ENCODE data around the gene CD99. TPM values are rescaled to one million over a fixed set of nuclear protein-coding genes. Genes with fewer than 3 reads are reported as not detected.

The CD99 gene
- total RNA-seq, 1 experiment from 2014 or later: 1,443 TPM

- no peaks in the 10 kb centered on the region for H3K36me3 ChIP-seq (ENCODE audit: insufficient read depth, low read length, poor library complexity, severe bottlenecking)
- intact Hi-C loops (cut with micrococcal nuclease; ENCODE audit: unreplicated experiment): no loop called here
- no peak for DNase-seq (ENCODE audit: low spot score)
- H3K4me1 ChIP-seq (ENCODE audit: insufficient read depth, low read length, poor library complexity, severe bottlenecking): peaks cover 8% of the 10 kb centered on the region
- H3K27me3 ChIP-seq (replicated peaks; ENCODE audit: insufficient read depth, low read depth, low read length, poor library complexity): no peaks in the 10 kb centered on the region
- TF ChIP-seq CTCF (conservative IDR thresholded peaks at IDR 0.05; ENCODE audit: low read depth, low read length): no peak
- no peak for TF ChIP-seq EZH2 (IDR thresholded peaks at IDR 0.05; ENCODE audit: borderline replicate concordance, low read depth, low read length, poor library complexity, severe bottlenecking)
- H3K27ac ChIP-seq (ENCODE audit: low read depth, low read length, poor library complexity, severe bottlenecking): no peak overlapping the region
- POLR2A ChIA-PET (ENCODE audit: low non-redundant PET): no interaction called here
- H3K9me3 ChIP-seq (ENCODE audit: low read depth, low read length, poor library complexity, severe bottlenecking): no peaks in the 10 kb centered on the region
- CTCF ChIA-PET: no interaction called here
- no peak overlapping the region for H3K4me3 ChIP-seq (ENCODE audit: low read depth, low read length, poor library complexity, severe bottlenecking)
- no TSS peak for BruUV-seq (replicated peaks)
Observed at GRCh38 chrX:2781226-2781571, 90.1 kb downstream of the CD99 start.

GRCh38 chrX:2781698-2782097, 90.6 kb downstream of the CD99 start:
- no peak overlapping the region for H3K27ac ChIP-seq (ENCODE audit: low read depth, low read length, poor library complexity, severe bottlenecking)
- ChIA-PET CTCF (no interaction called here), POLR2A (ENCODE audit: low non-redundant PET) (no interaction called here)
- no peak for DNase-seq (ENCODE audit: low spot score)
- no peak overlapping the region for H3K4me3 ChIP-seq (ENCODE audit: low read depth, low read length, poor library complexity, severe bottlenecking)
- BruUV-seq (replicated peaks): no TSS peak
- H3K27me3 ChIP-seq (replicated peaks; ENCODE audit: insufficient read depth, low read depth, low read length, poor library complexity): no peaks in the 10 kb centered on the region
- H3K4me1 ChIP-seq (ENCODE audit: insufficient read depth, low read length, poor library complexity, severe bottlenecking): peaks cover 8% of the 10 kb centered on the region
- intact Hi-C loops (cut with micrococcal nuclease; ENCODE audit: unreplicated experiment): no loop called here
- H3K36me3 ChIP-seq (ENCODE audit: insufficient read depth, low read length, poor library complexity, severe bottlenecking): no peaks in the 10 kb centered on the region
- H3K9me3 ChIP-seq (ENCODE audit: low read depth, low read length, poor library complexity, severe bottlenecking): no peaks in the 10 kb centered on the region
- no peak for TF ChIP-seq CTCF (conservative IDR thresholded peaks at IDR 0.05; ENCODE audit: low read depth, low read length)
- no peak for TF ChIP-seq EZH2 (IDR thresholded peaks at IDR 0.05; ENCODE audit: borderline replicate concordance, low read depth, low read length, poor library complexity, severe bottlenecking)

- BruUV-seq (replicated peaks): no TSS peak
- DNase-seq (ENCODE audit: low spot score): no peak
- intact Hi-C loops (cut with micrococcal nuclease; ENCODE audit: unreplicated experiment): no loop called here
- peaks cover 8% of the 10 kb centered on the region for H3K4me1 ChIP-seq (ENCODE audit: insufficient read depth, low read length, poor library complexity, severe bottlenecking)
- H3K27me3 ChIP-seq (replicated peaks; ENCODE audit: insufficient read depth, low read depth, low read length, poor library complexity): no peaks in the 10 kb centered on the region
- CTCF ChIA-PET: no interaction called here
- no peaks in the 10 kb centered on the region for H3K36me3 ChIP-seq (ENCODE audit: insufficient read depth, low read length, poor library complexity, severe bottlenecking)
- H3K9me3 ChIP-seq (ENCODE audit: low read depth, low read length, poor library complexity, severe bottlenecking): no peaks in the 10 kb centered on the region
- no peak overlapping the region for H3K27ac ChIP-seq (ENCODE audit: low read depth, low read length, poor library complexity, severe bottlenecking)
- H3K4me3 ChIP-seq (ENCODE audit: low read depth, low read length, poor library complexity, severe bottlenecking): no peak overlapping the region
- POLR2A ChIA-PET (ENCODE audit: low non-redundant PET): no interaction called here
- no peak for TF ChIP-seq CTCF (conservative IDR thresholded peaks at IDR 0.05; ENCODE audit: low read depth, low read length)
- no peak for TF ChIP-seq EZH2 (IDR thresholded peaks at IDR 0.05; ENCODE audit: borderline replicate concordance, low read depth, low read length, poor library complexity, severe bottlenecking)
Observed at GRCh38 chrX:2782171-2782570, 91.1 kb downstream of the CD99 start.
